GM12873 (cell line): ENCODE measurements around the gene ACSL1.

Experiments used
- TF ChIP-seq, protein P1 (sequence below): IDR thresholded peaks from 2 replicates; pipeline ENCODE4 v1.5.1; 2012; ENCODE audit warnings: low read depth, mild to moderate bottlenecking, moderate library complexity, low read length, control low read depth; ENCODE audit not compliant: insufficient read depth; ENCODE audit errors: missing control alignments

ACSL1 gene

DNA sequence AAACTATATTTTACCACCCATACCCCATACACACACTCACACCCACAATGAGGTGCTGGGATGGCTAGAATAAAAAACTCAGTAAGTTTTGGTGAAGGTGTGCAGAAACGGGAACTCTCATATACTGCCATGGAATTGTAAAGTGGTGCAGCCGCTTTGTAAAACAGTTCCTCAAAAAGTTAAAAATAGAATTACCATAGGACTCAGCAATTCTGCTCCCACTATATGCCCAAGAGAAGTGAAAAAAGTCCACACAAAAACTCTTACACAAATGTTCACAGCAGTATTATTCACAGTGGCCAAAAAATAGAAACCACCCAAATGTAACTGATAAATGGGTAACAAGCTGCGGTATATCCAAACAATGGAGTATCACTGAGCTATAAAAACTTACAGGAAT lies 98.3 kb downstream of the ACSL1 start:
- TF ChIP-seq, protein P1, sequence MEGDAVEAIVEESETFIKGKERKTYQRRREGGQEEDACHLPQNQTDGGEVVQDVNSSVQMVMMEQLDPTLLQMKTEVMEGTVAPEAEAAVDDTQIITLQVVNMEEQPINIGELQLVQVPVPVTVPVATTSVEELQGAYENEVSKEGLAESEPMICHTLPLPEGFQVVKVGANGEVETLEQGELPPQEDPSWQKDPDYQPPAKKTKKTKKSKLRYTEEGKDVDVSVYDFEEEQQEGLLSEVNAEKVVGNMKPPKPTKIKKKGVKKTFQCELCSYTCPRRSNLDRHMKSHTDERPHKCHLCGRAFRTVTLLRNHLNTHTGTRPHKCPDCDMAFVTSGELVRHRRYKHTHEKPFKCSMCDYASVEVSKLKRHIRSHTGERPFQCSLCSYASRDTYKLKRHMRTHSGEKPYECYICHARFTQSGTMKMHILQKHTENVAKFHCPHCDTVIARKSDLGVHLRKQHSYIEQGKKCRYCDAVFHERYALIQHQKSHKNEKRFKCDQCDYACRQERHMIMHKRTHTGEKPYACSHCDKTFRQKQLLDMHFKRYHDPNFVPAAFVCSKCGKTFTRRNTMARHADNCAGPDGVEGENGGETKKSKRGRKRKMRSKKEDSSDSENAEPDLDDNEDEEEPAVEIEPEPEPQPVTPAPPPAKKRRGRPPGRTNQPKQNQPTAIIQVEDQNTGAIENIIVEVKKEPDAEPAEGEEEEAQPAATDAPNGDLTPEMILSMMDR = no peak

DNA sequence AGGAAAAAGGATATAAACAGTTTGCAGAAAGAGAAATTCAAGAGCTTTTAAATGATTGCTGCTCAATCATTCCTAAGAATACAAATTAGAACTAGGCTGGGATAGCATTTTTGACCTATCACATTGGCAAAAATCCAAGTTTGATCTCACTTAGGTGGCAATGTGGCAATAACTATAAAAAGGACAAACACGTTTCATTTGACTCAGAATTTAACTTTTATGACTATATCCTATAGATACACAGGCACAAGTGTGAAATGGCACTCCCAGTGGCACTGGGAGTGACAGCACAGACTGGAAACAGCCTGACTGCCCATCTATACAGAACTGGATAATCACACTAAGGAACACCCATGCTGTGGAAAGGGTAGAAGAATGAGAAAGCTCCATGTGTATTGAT lies 103.0 kb downstream of the ACSL1 start:
- TF ChIP-seq, protein P1 = peak; percentile 38

GRCh38 chr4:184721254-184721653 lies 104.5 kb downstream of the ACSL1 start:
- TF ChIP-seq, protein P1 = no peak

- TF ChIP-seq, protein P1 = no peak
Measured at GRCh38 chr4:184719407-184719806, 106.4 kb downstream of the ACSL1 start.

- TF ChIP-seq, protein P1 = no peak
Measured at GRCh38 chr4:184715526-184715925, 110.2 kb downstream of the ACSL1 start.

- TF ChIP-seq, protein P1 = no peak
Measured at GRCh38 chr4:184713887-184714286, 111.9 kb downstream of the ACSL1 start.

- TF ChIP-seq, protein P1 = no peak
Measured at GRCh38 chr4:184712322-184712721, 113.4 kb downstream of the ACSL1 start.

- TF ChIP-seq, protein P1 = no peak
Measured at GRCh38 chr4:184706453-184706852, 119.3 kb downstream of the ACSL1 start.
